Activated CD8-positive, alpha-beta T cell treated with anti-CD3 and anti-CD28 coated beads for 36 hours (primary cell): ENCODE measurements around the gene MRTFA. TPM values are rescaled to one million over a fixed set of nuclear protein-coding genes. Genes with fewer than 3 reads are reported as not detected.
A peak's percentile ranks its signal among the peaks of the same experiment; 100 is the strongest.

Source experiments
- ATAC-seq: fragments of 200-7000 bp; cut with Tn5 transposase; one replicate; pipeline ENCODE4 v1.10.0; 2021; ENCODE audit warnings: mild to moderate bottlenecking, moderate library complexity
- CTCF ChIA-PET: fragments of 350-600 bp; sonication (Branson Sonifier 250); formaldehyde crosslinking; loops from one replicate; lab custom pipeline; 2021; ENCODE audit warnings: antibody characterized with exemption; lab: Charles Lee
- POLR2A ChIA-PET: fragments of 350-600 bp; sonication (Branson Sonifier 250); formaldehyde crosslinking; loops from one replicate; lab custom pipeline; 2021; ENCODE audit warnings: antibody characterized with exemption; lab: Charles Lee
- DNase-seq: peaks from one replicate; pipeline ENCODE4 v3.0.0-alpha.2; 2020
- H3K27ac Mint-ChIP-seq: one replicate; pipeline ENCODE4 v1.8.0; 2021; ENCODE audit warnings: mild to moderate bottlenecking, mixed read lengths
- H3K27me3 Mint-ChIP-seq: one replicate; pipeline ENCODE4 v1.8.0; 2021; ENCODE audit warnings: mixed read lengths
- H3K36me3 Mint-ChIP-seq: one replicate; pipeline ENCODE4 v1.8.0; 2021; ENCODE audit warnings: low read depth, mixed read lengths
- H3K4me1 Mint-ChIP-seq: one replicate; pipeline ENCODE4 v1.8.0; 2021; ENCODE audit warnings: low read depth, mixed read lengths
- H3K4me3 Mint-ChIP-seq: one replicate; pipeline ENCODE4 v1.8.0; 2021; ENCODE audit warnings: mild to moderate bottlenecking, moderate library complexity, mixed read lengths
- H3K9me3 Mint-ChIP-seq: one replicate; pipeline ENCODE4 v1.8.0; 2021; ENCODE audit warnings: mixed read lengths
- intact Hi-C: fragments of 100-400 bp; cut with micrococcal nuclease; formaldehyde crosslinking; loops from one replicate; pipeline ENCODE4 v1.10.0; 2022
- total RNA-seq, 2 experiments: library from RNA; stranded (reverse); gene quantifications; one replicate each; pipeline ENCODE4 v1.2.3, GENCODE V29; 2021
- TF ChIP-seq, protein P1 (sequence below): fragments of 200-600 bp; IDR thresholded peaks from one replicate; pipeline ENCODE4 v1.8.0; 2022; ENCODE audit warnings: antibody characterized with exemption, mild to moderate bottlenecking

Gene MRTFA
- total RNA-seq, 2 experiments from 2014 or later: 37.4 to 40.0 TPM

DNA sequence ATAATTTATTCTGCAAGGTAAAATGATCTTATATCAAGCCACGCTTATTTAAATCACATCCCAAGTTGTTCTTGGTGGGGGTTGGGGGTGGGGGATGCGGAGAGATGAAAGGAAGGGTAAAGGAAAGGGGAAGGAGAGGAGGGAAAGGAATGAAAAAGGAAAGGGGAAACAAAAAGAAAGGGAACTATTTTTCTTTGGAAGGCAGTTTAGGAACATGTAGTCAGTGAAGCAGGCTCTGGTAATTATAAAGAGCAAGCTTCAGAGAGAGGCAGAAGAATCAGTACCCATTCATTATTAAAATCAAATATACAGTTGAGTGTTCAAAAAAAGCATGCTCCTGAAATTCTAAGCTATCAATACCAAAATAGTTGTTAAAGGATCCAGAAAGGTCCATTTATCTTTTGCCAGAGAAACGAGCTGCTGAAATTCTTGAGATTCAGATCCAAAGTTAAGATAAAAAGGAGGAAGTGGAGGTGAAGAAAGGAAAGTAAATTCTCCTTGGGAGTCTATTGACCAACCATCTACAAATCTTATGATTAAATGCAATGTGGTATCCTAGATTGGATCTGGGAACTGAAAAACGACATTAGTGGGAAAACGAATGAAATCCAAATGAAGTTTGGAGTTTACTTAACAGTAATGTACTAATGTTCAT, 158.7 kb downstream of the MRTFA start:
- intact Hi-C loops: no loop called here
- ChIA-PET CTCF (interaction anchor here (0.7 to 1.4 kb wide), 3 partner anchors 9 to 105 kb away, joined by 3 to 4 read pairs (median 4); no protein-coding TSS in a partner anchor), POLR2A (no interaction called here)
- DNase-seq (no peak), ATAC-seq (no peak)
- no peaks in the 10 kb centered on the region for H3K27me3 Mint-ChIP-seq
- H3K27ac Mint-ChIP-seq: no peak overlapping the region
- H3K4me1 Mint-ChIP-seq: peaks cover 32% of the 10 kb centered on the region
- H3K9me3 Mint-ChIP-seq: no peaks in the 10 kb centered on the region
- H3K4me3 Mint-ChIP-seq: no peak overlapping the region
- TF ChIP-seq, protein P1, sequence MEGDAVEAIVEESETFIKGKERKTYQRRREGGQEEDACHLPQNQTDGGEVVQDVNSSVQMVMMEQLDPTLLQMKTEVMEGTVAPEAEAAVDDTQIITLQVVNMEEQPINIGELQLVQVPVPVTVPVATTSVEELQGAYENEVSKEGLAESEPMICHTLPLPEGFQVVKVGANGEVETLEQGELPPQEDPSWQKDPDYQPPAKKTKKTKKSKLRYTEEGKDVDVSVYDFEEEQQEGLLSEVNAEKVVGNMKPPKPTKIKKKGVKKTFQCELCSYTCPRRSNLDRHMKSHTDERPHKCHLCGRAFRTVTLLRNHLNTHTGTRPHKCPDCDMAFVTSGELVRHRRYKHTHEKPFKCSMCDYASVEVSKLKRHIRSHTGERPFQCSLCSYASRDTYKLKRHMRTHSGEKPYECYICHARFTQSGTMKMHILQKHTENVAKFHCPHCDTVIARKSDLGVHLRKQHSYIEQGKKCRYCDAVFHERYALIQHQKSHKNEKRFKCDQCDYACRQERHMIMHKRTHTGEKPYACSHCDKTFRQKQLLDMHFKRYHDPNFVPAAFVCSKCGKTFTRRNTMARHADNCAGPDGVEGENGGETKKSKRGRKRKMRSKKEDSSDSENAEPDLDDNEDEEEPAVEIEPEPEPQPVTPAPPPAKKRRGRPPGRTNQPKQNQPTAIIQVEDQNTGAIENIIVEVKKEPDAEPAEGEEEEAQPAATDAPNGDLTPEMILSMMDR: no peak
- H3K36me3 Mint-ChIP-seq: no peaks in the 10 kb centered on the region

DNA sequence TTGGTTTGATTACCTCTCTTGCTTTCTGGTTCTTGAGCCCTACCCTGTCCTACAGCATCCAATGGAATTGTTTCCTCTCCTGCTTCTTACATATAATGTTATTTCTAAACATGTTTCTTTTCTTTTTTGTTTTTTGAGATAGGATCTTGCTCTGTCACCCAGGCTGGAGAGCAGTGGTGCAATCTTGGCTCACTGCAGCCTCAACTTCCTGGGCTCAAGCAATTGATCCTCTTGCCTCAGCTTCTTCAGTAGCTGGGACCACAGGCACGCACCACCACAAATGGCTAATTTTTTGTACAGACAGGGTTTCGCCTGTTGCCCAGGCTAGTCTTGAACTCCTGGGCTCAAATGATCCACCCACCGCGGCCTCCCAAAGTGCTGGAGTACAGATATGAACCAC, 160.2 kb downstream of the MRTFA start:
- H3K27ac Mint-ChIP-seq: peak overlapping the region; percentile 63

DNA sequence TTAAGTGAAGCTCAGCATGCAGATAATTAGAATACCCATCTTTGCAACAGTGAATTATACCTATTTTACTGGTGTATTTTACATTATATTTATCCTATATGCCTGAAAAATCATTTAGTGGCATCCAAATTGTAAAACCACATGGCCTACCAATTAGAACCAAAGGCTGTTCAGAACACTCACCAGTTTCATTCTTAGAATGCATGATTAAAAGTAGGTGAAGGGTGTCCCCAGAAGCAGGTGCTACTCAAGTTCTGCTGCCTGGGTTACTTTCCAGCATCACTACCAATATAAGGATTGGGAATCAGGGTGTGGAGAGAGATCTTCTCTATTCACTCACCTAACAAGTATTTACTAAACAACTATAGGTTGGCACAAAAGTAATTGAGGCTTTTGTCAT, 162.8 kb downstream of the MRTFA start:
- H3K27me3 Mint-ChIP-seq: no peaks in the 10 kb centered on the region
- TF ChIP-seq, protein P1: no peak
- no peak overlapping the region for H3K4me3 Mint-ChIP-seq
- intact Hi-C loops: no loop called here
- ChIA-PET POLR2A (interaction anchor here (1.3 kb wide), 1 partner anchor 10 kb away, joined by 3 read pairs; no protein-coding TSS in a partner anchor), CTCF (interaction anchor here (1.1 to 6.7 kb wide), 6 partner anchors 10 to 37 kb away, joined by 3 to 40 read pairs (median 4); no protein-coding TSS in a partner anchor)
- no peak for DNase-seq
- H3K27ac Mint-ChIP-seq: no peak overlapping the region
- H3K36me3 Mint-ChIP-seq: no peaks in the 10 kb centered on the region
- no peaks in the 10 kb centered on the region for H3K9me3 Mint-ChIP-seq
- ATAC-seq: peak; percentile 71
- peaks cover 21% of the 10 kb centered on the region for H3K4me1 Mint-ChIP-seq

More for the DNA sequence above, 160.2 kb downstream of the MRTFA start:
- no peak for ATAC-seq
- TF ChIP-seq, protein P1: no peak
- Mint-ChIP-seq H3K27me3 (no peaks in the 10 kb centered on the region), H3K9me3 (no peaks in the 10 kb centered on the region), H3K36me3 (no peaks in the 10 kb centered on the region), H3K4me3 (no peak overlapping the region), H3K4me1 (peaks cover 32% of the 10 kb centered on the region)
- intact Hi-C loops: no loop called here
- ChIA-PET POLR2A (interaction anchor here (0.7 kb wide), 1 partner anchor 1301 kb away, joined by 4 read pairs; no protein-coding TSS in a partner anchor), CTCF (interaction anchor here (1.3 kb wide), 1 partner anchor 11 kb away, joined by 4 read pairs; no protein-coding TSS in a partner anchor)
- no peak for DNase-seq

DNA sequence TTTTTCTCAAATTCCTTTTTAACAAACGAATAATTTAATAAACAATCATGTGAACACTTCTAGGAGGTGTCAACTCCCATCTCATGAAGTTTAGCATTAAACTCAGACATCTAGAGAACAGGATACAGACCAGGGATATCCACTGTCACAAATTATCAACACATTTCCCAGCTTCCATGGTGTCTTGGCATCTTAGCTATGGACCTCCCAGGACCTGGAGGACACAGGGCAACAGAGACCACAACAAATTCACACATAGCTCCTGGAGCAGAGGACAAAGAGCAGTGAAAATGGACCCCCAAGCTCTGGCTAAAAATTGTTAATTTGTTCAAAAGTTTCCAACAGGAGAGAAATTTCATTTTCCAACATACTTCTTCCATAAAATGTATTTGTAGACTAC, 163.9 kb downstream of the MRTFA start:
- CTCF ChIA-PET: interaction anchor here (1.2 to 6.7 kb wide), 6 partner anchors 11 to 36 kb away, joined by 3 to 40 read pairs (median 4); no protein-coding TSS in a partner anchor
- Mint-ChIP-seq H3K27me3 (no peaks in the 10 kb centered on the region), H3K36me3 (no peaks in the 10 kb centered on the region), H3K4me3 (no peak overlapping the region), H3K9me3 (no peaks in the 10 kb centered on the region), H3K4me1 (peaks cover 17% of the 10 kb centered on the region), H3K27ac (no peak overlapping the region)
- POLR2A ChIA-PET: interaction anchor here (1.1 kb wide), 1 partner anchor 9 kb away, joined by 5 read pairs; no protein-coding TSS in a partner anchor
- intact Hi-C loops: no loop called here
- ATAC-seq: no peak
- DNase-seq: no peak
- TF ChIP-seq, protein P1: no peak

DNA sequence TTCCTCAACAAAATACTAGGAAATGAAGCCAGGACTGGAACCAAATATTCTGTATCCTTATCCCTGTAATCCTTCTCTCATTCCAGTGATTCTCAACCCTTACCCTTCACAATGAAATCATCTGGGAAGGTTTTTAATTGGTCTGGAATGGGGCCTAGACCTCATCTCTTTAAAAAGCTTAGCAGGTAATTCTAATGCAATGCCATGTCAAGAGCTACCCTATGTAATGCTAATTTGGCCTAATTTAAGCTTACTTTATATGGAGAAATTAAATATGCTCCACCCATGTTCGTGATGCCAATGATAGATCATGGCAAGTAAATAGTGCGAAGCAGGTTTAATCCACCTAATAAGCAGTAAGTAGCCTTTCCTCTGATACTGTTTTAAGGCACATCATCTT, 164.5 kb downstream of the MRTFA start:
- Mint-ChIP-seq H3K9me3 (no peaks in the 10 kb centered on the region), H3K27me3 (no peaks in the 10 kb centered on the region), H3K4me1 (peaks cover 20% of the 10 kb centered on the region), H3K36me3 (no peaks in the 10 kb centered on the region), H3K4me3 (no peak overlapping the region), H3K27ac (no peak overlapping the region)
- TF ChIP-seq, protein P1: no peak
- ATAC-seq: no peak
- DNase-seq: no peak
- ChIA-PET POLR2A (interaction anchor here (1.1 kb wide), 1 partner anchor 9 kb away, joined by 5 read pairs; no protein-coding TSS in a partner anchor), CTCF (interaction anchor here (0.8 to 6.7 kb wide), 6 partner anchors 13 to 36 kb away, joined by 3 to 40 read pairs (median 4); no protein-coding TSS in a partner anchor)
- intact Hi-C loops: no loop called here
